NCI-H1105 (cell line): ENCODE measurements around the gene TPGS1.
A peak's percentile ranks its signal among the peaks of the same experiment; 100 is the strongest.

Experiments
- DNase-seq: peaks from one replicate; lab custom pipeline; 2025; lab: John Stamatoyannopoulos, UW

The TPGS1 gene

DNA sequence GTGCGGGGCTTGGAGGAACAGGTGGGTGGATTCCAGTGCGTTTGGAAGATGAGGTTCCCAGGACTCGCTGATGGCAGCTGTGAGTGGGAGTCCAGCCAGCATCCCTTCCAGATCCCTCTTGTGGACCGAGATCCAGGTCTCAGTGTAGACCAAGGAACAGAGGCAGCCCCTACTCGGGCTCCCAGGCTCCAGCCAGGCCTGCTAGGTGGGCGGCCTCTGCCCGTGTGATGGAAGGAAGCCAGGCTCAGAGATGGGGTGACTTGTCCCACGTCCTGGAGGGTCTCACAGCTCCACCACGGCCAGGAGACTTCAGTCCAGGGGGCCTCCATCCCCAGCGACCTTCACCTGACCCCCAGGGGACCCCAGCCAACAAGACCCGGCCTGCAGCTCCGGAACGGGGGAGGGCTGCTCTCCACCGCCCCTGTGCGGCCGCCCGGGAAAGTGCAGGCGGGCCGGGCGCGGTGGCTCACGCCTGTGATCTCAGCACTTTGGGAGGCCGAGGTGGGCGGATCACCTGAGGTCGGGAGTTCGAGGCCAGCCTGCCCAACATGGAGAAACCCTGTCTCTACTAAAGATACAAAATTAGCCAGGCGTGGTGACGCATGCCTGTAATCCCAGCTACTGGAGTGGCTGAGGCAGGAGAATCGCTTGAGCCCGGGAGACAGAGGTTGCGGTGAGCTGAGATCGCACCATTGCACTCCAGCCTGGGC lies 11.7 kb upstream of the TPGS1 start:
- no peak for DNase-seq

DNA sequence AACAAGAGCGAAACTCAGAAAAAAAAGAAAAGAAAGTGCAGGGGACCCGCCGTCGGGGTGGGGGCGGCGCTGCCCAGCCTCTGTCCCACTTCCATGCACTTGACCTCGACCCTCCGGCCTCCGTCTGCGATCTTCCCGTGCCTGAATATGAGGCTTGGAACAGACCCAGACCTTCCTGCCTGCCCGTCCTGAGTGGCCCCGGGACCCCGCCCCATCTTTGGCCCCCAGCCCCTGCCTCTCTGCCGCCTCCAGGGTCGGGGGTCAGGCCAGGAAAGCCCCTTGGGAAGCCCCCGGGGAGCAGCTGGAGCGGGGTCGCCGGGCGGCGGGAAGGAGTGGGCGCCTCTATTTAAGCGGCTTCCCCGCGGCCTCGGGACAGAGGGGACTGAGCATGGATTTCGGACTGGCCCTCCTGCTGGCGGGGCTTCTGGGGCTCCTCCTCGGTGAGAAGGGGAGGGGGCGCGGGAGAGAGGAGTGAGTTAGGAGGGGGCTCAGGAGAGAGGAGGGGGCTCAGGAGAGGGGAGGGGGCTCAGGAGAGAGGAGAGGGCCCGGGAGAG lies 11.1 kb upstream of the TPGS1 start, which contains the start of gene MADCAM1:
Gene MADCAM1 (plus strand): TSS at position 375 of the 554 bp plus-strand sequence. CDS start 14 bp downstream, at position 389.
- DNase-seq: no peak

DNA sequence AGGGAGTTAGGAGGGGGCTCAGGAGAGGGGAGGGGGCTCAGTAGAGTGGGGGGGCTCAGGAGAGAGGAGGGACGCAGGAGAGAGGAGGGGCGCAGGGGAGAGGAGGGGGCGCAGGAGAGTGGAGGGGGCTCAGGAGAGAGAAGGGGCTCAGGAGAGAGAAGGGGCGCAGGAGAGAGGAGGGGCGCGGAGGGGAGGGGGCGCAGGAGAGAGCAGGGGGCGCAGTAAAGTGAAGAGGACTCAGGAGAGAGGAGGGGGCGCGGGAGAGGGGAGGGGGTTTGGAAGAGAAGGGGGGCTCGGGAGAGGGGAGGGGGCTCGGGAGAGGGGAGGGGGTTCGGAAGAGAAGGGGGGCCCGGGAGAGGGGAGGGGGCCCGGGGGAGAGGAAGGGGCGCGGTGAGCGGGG lies 10.3 kb upstream of the TPGS1 start:
- DNase-seq: no peak

DNA sequence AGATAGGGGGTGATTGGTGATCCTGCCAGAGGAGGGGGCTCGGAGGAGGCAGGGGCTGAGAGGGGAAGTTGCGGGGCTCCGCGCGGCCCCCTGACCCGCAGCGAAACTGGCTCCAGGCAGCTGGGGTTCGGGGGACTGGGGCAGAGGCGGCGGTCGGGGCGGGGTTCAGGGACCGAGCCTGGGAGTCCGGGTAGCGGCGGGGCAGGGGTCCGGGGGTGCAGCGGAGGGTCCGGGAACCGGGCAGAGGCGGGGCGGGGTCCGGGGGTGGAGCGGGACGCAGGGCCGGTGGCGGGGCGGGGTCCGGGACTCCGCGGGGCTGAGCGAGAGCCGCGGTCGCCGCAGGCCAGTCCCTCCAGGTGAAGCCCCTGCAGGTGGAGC lies 9.8 kb upstream of the TPGS1 start:
- no peak for DNase-seq

DNA sequence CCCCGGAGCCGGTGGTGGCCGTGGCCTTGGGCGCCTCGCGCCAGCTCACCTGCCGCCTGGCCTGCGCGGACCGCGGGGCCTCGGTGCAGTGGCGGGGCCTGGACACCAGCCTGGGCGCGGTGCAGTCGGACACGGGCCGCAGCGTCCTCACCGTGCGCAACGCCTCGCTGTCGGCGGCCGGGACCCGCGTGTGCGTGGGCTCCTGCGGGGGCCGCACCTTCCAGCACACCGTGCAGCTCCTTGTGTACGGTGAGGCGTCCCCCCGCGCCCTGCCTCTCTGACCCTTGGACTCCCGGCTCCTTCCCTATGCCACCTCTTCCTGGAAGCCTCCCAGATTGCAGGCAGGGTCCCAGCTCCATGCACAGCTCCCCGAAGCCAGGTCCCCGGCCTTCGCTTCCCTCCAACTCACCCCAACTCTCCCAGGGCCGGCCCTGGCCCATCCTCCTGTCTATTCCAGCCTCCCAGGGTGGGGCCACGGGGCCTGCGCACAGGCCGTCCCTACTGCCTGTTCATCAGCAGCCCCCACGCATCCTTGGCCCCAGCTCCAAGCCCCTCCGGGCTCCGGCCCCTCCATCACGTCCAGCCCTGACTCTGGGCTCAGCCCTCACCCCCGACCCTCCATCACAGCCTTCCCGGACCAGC lies 9.3 kb upstream of the TPGS1 start:
- DNase-seq: no peak

DNA sequence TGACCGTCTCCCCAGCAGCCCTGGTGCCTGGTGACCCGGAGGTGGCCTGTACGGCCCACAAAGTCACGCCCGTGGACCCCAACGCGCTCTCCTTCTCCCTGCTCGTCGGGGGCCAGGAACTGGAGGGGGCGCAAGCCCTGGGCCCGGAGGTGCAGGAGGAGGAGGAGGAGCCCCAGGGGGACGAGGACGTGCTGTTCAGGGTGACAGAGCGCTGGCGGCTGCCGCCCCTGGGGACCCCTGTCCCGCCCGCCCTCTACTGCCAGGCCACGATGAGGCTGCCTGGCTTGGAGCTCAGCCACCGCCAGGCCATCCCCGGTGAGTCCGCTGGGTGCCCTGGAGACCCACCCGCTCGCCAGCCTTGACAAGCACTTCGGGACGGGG lies 8.8 kb upstream of the TPGS1 start:
- no peak for DNase-seq

DNA sequence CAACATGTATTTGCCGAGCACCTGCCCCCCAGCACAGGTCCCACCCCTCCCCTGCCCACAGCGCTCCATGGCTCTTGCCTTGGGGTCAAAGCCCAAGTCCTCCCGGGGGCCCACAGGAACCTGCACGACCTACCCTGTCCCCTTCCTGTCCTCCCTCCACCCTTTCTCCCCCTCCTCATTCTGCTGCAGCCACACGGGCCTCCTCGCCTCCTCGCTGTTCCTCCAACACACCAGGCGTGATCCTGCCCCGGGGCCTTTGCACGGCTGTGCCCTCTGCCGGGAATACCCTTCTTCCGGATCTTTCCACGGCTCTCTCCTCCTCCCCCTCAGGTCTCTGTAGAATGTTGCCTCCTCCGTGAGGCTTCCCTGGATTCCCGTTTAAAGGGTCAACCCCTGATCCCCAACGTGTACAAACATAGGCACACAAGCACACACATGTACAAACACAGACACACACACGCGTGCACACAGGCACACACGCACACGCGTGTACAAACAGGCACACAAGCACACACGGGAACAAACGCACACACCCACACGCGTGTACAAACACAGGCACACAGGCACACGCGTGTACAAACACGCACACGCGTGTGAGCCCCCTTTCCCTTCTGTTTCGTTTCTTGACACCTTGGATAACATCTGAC lies 8.2 kb upstream of the TPGS1 start:
- DNase-seq: no peak

DNA sequence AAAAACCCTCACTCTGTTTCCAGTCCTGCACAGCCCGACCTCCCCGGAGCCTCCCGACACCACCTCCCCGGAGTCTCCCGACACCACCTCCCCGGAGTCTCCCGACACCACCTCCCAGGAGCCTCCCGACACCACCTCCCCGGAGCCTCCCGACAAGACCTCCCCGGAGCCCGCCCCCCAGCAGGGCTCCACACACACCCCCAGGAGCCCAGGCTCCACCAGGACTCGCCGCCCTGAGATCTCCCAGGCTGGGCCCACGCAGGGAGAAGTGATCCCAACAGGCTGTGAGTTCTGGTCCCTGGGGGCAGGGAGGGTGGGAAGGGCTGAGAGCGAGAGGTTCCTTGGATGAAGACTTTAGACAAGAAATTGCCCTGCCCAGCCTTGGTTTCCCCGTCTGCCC lies 5.7 kb upstream of the TPGS1 start:
- DNase-seq: no peak

DNA sequence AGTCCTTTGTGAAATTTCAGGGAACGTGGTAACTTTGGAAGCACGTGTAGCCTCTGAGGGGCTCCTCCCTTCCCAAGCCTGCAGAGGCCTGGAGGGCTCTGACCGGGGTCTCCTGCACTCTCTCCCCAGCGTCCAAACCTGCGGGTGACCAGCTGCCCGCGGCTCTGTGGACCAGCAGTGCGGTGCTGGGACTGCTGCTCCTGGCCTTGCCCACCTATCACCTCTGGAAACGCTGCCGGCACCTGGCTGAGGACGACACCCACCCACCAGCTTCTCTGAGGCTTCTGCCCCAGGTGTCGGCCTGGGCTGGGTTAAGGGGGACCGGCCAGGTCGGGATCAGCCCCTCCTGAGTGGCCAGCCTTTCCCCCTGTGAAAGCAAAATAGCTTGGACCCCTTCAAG lies 2.7 kb upstream of the TPGS1 start:
- no peak for DNase-seq

DNA sequence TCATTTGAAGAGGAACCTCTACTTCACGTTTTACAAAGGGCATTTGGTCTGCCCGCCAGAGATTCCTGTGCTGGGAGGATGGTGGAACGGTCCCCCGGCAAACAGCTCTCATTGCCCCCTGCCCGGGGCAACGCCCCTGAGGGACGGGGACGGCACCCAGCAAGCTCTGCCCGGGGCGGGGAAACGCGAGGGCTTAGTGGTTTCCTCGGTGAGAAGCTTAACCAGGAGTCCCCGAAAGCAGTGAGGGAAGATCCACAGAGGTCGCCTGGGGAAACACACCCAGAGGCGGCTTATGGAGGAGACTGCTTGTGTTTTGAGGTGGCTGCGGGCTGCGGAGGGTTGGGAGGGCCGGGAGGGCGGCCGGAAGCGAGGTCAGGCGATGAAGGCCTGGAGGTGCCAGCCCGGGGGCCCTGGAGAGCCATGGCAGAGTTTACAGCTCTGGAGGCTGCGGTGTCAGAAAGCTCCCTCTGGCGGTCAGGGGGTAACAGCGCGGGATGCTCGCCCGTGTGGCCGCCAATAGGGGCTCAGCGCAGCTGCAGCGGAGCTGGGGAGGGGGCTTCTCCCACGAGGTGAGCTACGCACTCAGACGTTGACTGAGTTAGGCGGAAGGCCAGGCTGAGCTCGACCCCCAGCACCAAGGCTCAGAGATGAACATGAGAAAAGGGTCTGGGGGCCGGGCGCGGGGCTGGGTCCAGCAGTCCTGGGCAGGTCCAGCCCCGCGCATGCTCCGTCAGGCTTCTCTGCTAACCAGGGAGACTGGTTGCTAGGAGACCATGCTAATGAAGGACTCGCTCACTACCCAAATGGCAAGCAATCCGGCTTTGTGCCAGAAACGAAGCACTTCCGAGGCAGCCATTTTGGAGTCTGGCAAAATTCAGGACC lies 652 bp upstream of the TPGS1 start:
- peak; percentile 100 for DNase-seq

DNA sequence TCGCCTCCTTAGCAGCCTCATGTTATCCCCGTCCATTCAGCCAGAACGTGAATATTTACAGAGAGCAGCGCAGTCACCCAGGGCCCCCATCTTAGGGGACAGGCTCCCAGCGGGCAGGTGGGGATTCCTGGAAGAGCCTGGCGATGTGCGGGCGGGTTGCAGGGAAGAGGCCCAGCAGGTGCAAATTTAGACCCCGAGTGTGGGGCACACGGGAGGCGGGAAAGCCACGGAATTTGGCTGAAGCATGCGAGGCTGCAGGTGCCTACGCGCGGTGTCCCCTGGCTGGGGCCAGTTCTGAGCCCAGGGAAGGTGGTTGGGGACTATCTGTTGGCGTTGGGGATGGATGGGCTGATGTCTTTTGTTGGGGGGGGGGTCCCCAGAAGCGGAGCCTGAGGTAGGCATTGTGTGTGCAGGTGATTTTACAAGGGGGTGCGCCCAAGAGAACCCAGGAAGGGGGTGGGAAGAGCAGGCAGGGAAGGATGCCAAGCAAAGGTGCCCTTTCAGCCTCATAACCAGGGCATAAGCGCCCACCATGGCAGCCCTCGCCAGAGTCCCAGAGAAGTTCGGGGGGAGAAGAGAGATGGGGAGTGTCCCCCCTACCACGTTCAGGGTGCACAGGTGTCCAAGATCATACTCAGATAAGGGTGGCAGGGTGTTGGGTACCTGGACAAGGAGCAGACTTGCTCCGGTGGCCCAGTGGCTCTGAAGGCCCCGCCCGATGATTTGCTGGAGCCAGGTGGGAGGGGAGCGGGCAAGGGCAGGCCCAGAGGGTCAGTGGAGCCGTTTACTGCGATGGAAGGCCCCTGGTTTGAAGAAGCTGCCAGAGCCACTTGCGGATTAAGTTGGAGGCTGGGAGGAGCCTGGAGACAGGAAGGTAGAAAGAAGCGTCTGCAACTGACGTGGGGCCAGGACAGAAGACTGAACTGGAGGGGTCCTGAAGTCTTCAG lies 1.2 kb downstream of the TPGS1 start:
- no peak for DNase-seq

DNA sequence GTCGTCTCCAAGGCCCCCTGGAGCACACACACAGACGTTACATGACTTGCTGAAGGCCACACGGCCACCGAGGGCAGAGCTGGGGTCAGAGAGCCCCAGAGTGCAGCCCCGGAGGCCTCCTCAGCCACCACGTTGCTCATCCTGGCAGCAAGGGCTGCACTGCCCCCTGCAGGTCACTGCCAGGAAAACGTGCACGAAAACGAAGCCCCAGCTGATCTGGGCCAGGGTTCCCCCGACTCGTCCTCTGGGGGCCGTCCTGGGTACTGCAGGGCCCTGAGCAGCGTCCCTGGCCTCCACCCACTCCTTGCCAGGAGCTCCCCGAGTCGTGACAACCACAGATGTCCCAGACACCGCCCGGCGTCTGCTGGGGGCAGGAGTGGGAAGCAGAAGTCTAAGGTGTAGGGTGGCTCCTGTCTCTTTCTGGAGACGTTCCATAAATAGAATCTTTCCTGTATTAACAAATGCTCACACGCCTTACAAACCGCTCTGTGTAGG lies 3.4 kb downstream of the TPGS1 start:
- peak; percentile 81 for DNase-seq

DNA sequence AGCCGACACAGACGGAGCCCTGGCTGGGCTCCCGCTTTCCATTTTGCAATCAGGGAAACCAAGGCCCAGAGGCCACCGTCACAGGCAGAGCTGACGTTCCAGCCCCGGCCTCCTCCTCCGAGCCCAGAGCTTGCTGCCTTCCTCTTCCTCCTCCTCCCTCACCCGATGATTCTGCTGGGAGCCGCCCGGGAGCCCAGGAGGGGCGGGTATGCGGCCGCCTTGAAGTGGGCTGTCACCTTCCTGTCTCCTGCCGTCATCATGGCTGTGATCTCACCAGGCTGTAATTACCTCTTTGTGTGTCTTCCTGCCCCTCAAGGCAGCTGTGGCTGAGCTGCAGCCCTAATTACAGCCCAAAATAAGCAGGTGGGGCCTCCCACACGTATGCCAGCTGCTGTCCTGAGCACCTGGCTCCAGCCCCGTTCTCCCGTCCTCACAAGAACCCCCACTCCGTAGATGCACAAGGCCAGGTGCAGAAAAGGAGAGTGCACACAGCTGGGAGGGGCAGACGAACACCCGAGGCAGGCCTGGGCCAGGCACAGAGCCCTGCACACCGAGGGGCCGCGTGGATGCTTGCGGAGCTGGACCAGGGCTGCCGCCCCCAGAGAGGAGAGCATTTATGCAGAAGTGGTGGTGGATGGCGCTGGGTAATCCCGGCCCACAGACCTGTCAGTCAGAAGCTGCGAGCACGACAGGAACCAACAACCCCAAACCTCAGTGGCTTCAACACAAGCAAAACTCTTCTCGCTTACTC lies 4.0 kb downstream of the TPGS1 start:
- peak; percentile 98 for DNase-seq

DNA sequence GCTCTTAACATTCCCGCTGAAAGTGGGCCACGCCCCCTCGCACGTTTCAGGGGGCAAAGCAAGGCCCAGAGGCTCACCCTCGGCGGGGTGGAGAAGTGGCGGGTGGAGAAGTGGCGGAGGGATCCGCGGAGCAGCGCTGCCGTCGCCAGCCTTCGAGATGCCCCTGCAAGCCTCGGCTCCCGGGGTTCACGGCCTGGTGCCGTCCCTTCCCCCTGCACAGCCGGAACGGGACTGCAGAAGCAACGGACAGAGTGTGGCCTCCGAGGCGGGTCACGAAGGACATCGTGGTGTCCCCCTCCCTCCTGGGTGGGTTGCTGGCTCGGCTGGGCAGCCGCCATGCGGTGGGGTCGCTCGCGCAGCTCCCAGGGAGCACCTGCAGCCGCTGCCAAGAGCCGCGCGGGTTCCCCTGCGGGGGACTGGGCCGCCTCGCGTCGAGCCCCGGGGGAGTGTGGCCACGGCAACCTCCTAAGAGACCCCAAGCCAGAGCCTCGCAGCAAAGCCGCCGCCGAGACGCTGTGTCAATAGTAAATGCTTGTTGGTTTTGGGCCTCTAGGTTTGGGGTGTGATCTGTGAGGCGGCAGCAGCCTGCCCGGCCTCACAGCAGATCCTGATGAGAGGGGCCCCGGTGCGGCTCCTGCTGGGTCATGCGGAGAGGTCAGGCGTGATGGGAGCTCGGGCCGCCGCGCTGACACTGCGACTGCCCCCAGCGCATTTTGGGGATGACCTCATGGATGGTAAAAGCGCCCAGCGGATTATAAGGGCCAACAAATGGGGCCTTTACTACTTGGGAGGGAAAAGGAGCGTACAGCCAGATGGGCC lies 5.5 kb downstream of the TPGS1 start:
- DNase-seq: no peak

DNA sequence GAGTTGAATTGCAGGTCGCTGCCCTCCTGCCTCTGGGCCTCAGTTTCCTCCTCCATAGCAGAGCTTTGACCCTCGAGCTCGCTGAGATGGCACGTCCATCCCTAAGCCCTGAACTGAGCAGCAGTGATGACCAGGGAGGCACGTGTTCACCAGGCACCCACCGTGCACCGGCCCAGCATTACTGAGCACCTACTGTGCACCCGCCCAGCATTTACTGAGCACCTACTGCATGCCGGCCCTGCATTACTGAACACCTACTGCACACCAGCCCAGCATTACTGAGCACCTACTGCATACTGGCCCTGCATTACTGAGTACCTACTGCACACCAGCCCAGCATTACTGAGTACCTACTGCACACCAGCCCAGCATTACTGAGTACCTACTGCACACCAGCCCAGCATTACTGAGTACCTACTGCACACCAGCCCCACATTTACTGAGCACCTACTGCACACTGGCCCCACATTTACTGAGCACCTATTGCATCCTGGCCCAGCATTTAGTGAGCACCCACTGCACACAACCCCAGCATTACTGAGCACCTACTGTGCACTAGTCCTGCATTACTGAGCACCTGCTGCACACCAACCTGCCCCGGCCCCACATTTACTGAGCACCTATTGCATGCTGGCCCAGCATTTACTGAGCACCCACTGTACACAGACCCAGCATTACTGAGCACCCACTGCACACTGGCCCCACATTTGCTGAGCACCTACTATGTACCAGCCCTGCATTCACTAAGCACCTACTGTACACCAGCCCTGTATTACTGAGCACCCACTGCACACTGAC lies 6.3 kb downstream of the TPGS1 start:
- DNase-seq: no peak

DNA sequence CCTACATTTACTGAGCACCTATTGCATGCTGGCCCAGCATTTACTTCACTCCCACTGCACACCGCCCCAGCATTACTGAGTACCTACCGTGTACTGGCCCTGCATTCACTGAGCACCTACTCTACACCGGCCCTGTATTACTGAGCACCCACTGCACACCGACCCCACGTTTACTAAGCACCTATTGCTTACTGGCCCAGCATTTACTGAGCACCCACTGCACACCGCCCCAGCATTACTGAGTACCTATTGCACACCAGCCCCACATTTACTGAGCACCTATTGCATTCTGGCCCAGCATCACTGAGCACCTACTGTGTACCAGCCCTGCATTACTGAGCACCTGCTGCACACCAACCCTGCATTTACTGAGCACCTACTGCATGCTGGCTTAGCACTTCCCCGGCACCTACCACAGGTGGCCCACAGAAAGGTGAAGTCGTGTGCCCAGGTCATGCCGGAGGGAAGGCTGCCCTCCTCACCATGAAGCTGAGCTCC lies 6.9 kb downstream of the TPGS1 start:
- no peak for DNase-seq

DNA sequence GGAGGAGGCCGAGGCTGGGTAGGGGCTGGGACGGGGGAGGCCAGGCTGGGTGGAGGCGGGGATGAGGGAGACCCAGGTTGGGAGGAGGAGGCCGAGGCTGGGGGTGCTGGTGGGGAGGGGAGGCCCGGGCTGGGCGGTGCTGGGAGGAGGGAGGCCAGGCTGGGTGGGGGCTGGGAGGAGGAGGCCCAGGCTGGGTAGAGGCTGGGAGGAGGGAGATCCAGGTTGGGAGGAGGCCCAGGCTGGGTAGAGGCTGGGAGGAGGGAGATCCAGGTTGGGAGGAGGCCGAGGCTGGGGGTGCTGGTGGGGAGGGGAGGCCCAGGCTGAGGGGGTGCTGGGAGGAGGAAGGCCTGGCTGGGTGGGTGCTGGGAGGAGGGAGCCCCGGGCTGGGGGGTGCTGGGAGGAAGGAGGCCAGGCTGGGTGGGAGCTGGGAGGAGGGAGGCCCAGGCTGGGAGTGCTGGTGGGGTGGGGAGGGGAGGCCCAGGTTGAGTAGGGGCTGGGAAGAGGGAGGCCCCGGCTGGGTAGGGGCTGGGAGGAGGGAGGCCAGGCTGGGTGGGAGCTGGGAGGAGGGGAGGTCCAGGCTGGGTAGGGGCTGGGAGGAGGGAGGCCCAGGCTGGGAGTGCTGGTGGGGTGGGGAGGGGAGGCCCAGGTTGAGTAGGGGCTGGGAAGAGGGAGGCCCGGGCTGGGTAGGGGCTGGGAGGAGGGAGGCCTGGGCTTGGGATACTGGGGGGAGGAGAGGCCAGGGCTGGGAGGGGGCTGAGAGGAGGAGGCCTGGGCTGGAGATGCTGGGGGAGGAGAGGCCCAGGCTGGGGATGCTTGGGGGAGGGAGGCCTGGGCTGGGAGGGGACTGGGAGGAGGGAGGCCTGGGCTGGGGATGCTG lies 10.7 kb downstream of the TPGS1 start:
- DNase-seq: no peak
